ENCODE results near the gene SPRR4.

SPRR4 gene

DNA sequence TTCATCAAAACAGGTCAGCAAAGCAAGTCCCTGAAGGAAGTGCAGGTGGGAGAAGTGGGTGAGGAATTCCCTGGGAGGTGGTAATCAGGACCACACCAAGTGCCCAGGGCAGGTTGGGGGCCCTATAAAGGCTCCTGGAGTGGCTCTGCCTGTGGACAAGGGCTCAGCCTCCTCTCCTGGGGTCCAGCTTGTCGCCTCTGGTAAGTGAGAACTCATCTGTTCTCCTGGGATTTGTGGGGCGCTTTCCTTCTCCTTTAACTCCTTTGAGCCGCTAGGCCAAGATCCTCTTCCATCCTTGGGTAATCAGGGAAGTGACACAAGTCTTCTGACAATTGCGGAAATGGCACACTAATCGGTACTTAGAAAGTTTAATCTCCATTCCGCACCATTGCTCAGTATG, at the start of gene SPRR4:
SPRR4 (plus strand) TSS at position 154 of the 400 bp plus-strand sequence. CDS start 1,243 bp downstream, outside the sequence.
- no peak for DNase-seq (ENCODE audit: low spot score)

- DNase-seq (ENCODE audit: low spot score) = no peak
Measured at GRCh38 chr1:152924191-152924590, 46.3 kb upstream of the SPRR4 start.

DNA sequence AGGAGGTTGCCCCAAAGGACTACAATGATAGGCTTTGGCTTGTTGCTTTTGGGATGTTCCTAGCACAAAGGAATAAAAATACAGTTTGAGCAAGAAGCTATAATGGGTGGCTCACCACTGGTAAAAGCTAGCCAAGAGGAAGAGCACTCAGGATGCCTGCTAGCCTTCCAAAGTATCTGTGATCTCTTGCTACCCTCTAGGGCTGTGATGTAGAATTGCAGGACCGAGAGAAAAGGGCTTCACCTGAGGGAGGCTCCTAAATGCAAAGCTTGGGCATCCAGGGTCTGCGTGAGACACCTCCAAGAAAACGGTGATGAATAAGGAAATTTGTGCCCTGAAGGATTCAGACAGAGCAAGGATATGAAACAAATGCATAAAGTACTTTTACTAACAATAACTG, 44.4 kb upstream of the SPRR4 start:
- DNase-seq (ENCODE audit: low spot score) = peak; percentile 79

- DNase-seq (ENCODE audit: low spot score) = no peak
Measured at GRCh38 chr1:152928671-152929070, 41.8 kb upstream of the SPRR4 start.

DNA sequence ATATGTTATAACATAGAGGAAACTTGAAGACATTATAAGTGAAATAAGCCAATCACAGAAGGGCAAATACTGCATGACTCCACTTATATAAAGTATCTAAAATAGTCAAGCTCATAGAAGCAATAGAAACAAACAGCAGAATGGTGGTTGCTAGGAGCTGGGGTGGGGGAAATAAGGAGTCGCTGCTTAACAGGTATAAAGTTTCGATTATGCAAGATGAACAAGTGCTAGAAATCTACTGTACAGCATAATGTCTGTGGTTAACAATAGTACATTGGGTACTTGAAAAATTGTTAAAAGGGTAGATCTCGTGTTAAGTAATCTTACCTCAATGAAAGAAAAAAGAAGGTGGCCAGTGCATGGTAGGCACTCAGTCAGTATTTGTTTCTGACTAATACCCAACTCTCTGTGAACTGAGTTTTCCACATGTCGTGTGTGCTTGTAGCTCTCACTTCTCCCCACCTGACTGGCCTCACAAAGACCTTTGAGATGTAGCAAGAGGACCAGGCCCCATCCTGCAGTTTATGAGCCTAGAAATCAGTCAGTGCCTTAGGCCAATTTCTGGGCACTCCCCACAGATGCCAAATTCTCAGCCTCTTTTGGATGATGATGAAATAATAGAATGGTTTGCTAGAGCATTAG, 38.2 kb upstream of the SPRR4 start:
- no peak for DNase-seq (ENCODE audit: low spot score)

DNA sequence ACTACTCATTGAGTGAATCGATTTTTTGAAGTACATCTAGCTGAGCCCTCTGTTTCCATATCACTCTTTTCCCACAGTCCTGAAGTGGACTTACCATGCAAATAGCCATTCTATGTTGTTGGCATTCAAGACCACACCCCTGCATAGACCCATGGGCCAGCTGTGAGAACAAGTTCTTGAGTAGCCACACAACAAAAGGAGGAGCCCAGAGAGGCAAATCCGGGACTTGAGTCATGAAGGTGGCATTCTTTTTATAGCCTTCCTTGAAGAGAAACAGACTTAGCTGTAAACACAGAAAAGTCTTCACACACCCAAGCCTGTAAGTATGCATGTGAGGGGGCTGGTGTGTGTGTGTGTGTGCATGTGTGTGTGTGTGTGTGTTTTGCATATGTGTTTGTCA, 37.3 kb upstream of the SPRR4 start:
- no peak for DNase-seq (ENCODE audit: low spot score)

DNA sequence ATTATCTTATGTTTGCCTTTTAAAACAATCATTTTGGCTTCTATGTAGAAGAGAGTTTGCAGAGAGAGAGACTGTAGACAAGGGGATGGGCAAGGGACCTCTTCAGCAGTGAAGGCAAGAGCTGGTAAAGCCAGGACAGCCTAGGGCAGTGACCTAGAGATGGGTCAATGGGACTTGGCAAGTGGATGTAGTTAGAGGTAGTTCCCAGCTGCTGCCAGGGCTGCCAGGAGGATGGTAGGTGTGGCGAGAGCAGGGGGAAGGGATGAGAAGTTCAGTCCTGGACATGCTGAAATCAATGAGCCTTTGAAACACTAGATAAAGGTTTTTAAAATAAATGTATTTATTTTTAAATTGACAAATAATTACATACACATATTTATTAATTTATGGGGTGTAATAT, 29.8 kb upstream of the SPRR4 start:
- DNase-seq (ENCODE audit: low spot score) = no peak

- no peak for DNase-seq (ENCODE audit: low spot score)
Measured at GRCh38 chr1:152941037-152941711, 29.3 kb upstream of the SPRR4 start.

- no peak for DNase-seq (ENCODE audit: low spot score)
Measured at GRCh38 chr1:152942161-152942560, 28.3 kb upstream of the SPRR4 start.

DNA sequence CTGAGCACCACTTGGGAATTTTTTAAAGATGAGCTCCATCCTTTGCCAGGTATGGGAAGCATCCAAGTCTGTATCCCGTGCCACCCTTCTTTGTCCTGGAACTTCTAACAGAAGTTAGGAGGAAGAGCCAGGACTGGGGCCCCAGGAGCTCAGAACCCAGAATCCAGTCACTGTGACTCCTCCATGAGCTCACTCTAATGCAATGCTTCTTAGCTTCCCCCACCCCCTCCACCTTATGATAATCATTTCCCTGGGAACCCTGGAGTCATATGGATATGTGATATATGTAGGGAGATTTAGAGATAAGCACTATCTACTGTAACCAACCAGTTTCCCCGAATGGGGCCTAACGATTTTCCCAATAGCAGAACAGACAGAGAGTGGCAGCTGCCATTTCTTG, 24.2 kb upstream of the SPRR4 start:
- DNase-seq (ENCODE audit: low spot score) = no peak

GRCh38 chr1:152946651-152947256, 23.7 kb upstream of the SPRR4 start, which contains the start of gene SPRR5:
SPRR5 (plus strand) TSS chr1:152947206; CDS start chr1:152948555, 1,349 bp downstream.
- no peak for DNase-seq (ENCODE audit: low spot score)

DNA sequence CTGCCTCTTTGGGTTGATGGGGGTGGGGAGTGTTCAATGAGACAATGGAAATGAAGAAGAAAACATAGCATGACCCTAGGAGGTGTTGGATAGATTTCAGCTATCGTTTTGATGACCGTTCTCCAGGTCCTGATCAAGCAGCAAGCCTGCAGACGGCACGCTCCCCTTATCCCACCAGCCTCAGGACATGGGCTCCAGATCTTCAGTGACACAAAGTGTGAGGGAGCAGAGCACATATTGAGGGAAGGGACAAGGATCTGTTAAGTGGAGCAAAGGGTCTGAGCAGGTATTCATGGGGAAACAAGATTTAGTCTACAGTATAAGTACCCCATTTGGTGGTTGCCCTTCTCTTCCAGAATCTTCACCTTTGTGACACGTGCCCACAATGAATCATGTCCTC, 18.7 kb upstream of the SPRR4 start:
- no peak for DNase-seq (ENCODE audit: low spot score)

- DNase-seq (ENCODE audit: low spot score) = no peak
Measured at GRCh38 chr1:152953761-152954160, 16.7 kb upstream of the SPRR4 start.

DNA sequence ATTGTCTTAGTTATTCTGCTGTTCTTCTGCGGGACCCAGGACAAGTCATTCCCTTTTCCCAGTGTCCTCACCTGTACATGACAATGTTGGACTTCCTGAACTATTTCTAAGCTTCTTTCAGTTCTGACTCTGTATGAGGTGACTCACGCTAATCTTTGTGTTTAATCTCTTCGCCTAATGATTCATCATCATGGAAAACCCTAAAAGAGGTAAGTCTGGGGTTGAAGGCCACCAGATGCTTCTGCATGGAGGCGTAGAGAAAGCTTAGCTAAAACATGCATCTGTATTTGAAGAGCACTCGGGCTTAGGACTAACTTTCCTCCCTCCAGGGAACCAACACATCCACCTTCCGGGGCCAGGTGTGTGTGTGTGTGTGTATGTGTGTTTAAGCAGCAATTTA, 16.0 kb upstream of the SPRR4 start:
- no peak for DNase-seq (ENCODE audit: low spot score)

DNA sequence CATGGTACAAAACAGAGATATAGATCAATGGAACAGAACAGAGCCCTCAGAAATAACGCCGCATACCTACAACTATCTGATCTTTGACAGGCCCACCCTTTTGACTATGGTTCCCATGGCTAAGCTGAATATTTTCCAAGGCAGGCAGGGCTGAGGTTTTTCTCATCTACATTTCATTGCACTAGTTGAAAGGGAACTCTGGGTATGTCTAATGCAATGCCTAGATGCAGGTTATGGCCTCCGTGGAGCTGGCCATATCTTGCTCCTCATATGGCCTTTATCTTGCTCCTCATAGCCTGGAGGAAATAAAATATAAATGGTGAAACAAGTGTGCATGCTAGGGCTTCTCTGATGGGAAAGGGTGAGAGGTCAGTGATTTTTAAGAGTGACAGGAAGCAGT, 12.9 kb upstream of the SPRR4 start:
- DNase-seq (ENCODE audit: low spot score) = no peak

DNA sequence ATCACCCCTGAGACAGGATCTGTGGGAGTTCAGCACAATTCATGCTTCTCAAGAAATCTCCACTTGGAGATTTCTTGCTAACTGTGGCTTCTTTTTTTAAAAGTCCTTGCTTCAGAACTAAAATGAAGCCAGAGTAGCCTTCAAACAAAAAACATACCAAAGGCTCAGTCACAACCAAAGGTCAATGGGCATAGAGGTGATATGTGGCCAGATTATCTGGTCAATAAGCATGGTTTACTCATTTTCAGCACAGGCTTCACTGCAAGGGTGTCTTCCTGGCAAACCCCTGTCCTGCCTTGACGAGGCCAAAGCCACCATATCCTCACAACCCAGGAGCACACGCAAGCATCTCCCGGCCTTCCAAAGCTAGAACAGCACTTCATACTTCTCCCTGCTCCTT, 11.2 kb upstream of the SPRR4 start:
- DNase-seq (ENCODE audit: low spot score) = no peak

DNA sequence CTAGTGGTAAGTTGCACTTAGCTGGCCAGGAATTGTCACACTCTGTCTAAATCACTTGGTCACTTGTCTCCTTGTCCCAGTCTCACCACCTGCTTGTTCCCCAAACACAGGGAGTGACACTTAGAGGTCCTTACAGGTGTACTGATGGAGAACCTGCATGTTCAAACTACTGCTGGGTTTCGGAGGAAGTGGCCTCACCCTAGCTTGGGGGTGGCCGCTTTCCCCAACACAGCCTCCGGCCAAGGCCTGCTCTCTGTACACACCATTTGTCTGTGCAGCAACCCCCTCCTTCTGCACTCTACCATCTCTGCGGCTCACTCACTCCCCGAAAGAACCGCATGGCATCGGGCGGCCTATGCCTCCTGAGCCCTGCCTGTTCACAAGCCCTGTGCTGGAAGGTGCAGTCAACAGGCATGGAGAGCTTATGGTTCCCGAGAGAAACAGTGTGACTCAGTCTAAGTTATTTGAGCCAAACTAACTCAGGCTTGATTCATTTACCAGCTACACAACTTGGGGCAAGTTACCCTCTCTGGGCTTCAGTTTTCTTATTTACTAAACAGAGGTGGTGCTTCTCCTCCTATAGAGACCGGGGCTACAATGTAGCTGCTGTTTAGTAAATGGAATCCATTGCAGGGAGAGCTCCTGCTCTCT, 10.5 kb upstream of the SPRR4 start:
- no peak for DNase-seq (ENCODE audit: low spot score)

DNA sequence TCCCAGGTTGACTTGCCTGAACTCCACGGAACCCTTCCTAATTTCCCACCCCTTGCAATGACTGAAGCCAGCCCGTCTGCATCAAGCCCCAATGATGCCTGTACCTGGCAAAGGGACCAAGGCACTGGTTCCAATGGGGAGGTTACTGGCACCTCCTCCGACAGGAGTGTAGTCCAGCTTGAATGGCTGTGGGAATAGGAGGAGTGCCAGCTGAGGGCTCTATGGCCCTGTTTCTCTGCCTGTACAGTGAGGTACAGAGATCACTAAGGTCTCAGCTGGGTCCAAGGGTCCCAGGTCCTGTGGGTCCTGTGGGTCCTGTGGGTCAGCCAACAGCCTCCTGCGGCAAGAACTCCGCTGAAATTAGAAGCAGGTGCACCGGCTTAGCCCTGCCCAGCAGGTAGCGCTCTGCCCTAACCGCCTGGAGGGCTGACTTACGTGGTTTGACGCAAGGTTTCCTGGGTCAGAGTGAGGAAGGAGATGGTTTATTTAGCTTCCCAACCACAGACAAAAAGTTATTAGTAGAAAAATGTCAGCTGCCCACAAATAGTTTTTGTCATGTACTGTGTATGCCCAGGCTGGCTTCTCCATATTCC, 9.9 kb upstream of the SPRR4 start:
- no peak for DNase-seq (ENCODE audit: low spot score)

- no peak for DNase-seq (ENCODE audit: low spot score)
Measured at GRCh38 chr1:152961226-152961891, 9.1 kb upstream of the SPRR4 start.

DNA sequence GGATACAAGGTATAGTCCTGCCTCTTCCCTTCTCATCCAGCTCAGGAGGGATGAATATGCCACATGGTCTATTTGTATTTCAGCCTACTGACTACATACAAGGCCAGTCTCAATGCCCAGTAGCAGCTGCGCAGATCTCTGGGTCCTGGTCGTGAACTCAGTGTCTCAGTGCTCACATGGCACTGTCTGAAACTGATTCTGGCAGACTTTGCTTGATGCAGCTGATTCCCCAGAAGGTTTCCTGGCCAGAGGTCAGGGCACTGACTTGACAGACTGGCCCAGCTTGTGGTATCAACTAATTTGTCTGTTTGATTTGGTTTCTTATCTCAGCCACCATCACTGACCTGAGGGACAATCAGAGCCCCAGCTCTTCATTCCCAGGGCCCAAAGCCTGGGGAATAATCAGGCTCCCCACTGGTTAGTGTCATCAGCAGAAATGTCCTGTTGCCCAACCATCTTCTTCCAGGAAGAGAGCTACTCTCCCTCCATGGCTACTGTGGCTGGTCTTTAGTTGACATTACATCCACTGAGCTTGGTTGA, 7.5 kb upstream of the SPRR4 start:
- DNase-seq (ENCODE audit: low spot score) = no peak

DNA sequence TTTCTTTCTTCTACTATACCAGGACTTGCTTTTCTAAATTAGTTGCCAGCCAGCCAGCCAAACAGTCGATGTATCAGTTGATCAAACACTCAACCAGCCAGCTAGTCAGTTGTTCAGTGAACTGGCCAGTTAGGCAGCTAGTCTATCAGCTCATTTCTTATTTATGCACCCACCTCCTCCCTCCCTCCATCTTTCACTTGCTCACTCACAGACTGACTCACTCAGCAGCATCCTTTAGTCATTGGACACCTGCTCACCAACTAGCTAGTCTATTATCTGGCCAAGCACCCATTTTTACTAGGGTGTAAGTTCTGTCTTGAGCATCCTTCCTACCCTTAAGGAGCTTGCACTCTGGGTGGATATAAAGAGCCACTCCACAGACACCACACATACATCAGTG, 5.9 kb upstream of the SPRR4 start:
- no peak for DNase-seq (ENCODE audit: low spot score)

DNA sequence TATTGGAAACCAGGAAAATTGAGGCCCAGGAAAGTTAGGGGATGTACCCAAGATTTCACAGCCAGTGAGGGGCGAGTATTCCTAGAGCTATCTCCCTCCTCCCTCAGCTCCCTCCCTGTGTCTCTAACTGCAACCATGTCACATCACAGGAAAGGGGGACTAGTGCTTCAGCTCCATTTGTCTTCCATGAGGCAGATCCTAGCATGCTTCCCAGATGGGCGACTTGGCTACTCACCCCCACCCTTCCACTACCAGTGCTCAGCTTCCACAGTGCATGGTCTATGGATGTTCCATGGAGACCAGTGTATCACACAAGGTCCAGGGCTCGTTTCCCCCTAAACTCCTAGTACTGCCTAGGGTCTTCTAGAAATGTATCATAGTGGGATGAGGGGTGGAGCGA, 4.6 kb upstream of the SPRR4 start:
- no peak for DNase-seq (ENCODE audit: low spot score)

Data from GM03348 (cell line).